ENCODE data around the gene C3orf18.

The C3orf18 gene

DNA sequence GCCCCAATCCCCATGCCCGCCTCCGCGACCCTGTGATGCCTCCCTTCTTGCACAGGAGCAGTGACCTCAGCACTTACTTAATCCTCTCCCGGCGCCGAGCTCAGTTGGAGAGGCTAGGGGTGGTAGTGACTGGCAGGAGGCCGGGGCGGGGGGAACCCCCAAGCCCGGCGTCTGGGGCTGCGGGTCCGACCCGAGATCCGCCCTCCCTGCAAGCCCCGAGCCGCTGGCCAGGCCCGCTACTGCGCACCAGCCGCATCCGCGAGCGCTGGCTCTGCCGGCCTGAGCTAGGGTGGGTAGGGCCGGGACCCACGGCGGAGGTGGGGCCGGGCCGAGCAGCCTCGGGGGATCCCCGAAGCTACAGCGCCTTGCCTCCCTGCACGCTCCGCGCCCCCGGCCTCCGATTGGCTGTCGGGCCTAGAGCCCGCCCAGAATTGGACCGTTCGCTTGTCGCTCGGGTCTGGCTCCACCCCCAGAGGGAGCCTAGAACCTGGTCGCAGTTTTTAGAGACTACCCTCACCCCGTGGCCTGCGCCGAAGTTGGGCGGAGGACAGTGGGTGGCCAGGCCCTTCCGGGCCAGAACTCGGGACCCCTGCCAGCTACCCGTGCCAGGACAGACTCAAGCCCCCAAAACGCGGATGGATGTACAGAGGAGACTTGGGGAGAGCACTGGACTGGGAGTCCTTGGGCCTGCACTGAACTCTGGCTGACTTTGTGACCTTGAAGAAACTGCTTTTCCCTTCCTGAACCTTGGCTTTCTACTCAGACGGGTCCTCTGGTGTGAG, at the start of gene C3orf18:
Gene C3orf18 (minus strand): TSS at position 362 of the 782 bp plus-strand sequence. CDS start 2,048 bp downstream, outside the sequence.
- no peak for FAIRE-seq

DNA sequence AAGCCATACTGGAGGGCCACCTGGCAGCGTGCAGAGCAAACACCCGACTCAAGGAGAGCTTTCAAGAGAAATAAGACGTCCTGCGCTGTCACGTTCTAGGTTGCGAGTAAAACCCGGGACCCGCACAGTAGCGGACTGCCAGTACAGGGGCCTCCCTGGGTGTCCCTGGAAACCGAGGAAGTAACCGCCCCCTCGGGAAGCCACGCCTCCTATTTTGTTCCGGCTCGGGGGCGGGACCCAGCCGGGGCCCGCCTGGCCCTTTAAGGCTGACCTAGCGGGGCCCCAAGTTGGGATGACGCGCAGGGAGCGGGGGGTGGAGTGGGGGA, 49.2 kb upstream of the C3orf18 start:
- FAIRE-seq, result no peak

DNA sequence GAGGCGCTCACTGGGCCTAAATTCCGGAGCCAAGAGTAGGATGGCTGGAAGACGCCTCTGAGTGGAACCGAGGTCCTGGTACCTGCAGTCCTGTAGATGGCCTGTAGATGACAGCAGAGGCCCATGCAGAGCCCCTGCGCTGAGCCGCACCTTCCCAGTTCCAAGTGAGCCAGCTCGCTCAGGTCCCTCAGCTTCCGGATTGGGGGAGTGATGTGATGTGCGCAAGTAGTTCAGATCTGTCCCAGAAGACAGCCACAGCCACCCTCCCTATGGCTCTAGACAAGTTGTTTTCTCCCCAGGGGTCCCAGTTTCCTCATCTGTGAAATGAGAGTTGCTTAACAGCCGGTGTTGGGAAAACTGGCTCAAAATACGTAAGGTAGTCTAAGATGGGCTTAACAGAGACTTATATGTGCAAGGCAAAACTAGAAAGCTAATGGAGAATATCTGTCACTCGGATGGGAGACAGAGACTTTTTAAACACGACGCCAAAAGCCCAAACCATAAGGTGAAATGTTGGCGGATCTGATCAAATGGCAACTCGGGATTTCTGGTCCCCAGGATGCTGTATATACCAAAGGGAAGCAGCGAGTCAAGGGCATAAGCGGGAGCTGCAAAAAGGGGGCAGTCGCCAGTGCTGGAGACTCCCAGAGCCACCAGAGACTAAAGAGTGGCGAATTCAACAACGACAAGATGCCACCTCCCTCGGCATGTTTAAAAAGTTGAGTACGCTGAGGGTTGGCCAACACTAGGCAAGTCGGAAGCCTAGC, 48.6 kb upstream of the C3orf18 start:
- no peak for FAIRE-seq

DNA sequence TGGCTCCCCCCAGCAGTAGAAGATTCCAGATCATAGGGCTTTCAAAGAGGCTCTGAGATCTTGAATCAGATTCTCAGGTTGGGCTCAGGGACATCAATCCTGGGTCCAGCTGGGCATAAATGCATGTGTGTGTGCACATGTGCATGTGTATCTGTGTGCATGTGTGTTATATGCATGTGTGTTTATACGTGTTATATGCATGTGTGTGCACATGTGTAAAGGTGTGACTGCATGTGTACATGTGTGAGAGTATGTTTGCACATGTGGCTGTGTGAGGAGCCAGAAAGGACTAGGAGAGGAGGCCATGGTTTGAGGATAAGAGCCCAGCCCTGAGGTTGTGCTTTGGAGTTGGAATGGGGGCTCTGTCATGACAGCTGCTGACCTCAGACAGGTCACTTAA, 47.6 kb upstream of the C3orf18 start:
- FAIRE-seq, result no peak

DNA sequence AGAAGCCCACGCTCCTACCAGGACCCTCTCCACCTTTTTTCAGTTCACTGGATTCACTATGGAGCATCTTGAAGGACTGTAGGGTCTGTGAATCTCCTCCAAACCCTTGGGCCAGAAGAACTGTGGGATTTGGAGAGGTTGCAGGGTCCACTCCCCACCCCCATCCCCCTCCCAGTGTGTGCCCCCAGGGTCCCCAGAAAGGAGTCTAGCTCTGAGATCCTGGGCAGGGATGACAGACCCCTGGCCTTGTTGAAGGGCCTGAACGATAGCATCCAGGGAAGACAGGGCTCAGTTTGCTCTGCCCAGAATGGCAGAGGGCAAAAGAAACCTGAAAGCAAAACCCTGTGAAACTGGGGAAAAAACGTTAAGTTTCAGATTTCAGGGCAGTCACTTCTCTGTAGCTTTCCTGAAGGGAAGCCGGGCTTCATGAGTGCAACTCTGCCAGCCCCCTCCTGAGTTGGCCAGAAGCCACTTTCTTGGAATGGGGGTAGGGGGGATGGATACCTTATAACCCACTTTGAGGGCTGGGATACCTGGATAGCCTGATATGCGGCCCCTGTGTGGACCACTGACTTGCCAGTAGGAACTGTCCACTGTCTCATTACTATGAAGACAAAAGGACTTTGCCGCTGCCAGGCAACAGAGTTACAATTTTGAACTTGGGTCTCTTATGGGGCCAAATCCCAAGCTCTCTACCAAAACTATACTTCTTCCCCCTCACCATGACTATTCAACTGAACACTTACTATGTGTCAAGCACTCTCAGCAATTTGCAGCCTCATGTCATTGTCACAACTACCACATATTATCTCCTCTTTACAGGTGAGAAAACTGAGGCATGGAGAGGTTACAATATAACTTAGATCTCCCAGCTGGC, 45.7 kb upstream of the C3orf18 start:
- FAIRE-seq, result no peak

DNA sequence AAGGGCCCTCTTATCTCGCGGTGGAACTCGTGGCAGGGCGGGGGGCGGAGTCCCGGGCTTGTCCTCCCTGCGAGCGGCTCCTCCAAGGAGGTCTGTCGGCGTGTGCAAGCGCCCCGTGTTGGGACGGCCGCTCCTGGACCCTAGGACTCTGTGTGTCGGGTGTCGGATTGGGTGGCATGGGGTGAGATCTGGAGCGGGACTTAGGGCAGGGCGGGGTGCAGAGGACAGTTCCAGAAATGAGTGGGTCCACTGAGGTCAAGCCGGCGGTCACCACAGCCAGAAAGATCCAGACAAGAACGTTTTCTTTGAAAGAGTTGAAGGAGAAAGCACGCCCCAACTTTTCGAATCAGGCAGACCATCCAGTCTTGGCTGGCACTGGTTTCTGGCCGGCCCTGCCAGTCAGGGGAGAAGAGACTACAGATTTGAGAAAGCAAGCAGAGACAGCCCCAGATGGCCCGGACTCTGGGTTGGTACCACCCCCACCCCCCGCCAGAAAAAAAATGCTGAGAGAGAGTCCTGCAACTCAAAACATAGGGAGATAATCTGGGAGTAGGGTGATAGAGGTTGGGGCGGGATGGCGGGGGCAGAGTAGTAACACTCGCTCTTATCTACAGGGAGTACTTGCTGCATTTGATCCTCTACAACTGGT, 44.8 kb upstream of the C3orf18 start:
- no peak for FAIRE-seq

DNA sequence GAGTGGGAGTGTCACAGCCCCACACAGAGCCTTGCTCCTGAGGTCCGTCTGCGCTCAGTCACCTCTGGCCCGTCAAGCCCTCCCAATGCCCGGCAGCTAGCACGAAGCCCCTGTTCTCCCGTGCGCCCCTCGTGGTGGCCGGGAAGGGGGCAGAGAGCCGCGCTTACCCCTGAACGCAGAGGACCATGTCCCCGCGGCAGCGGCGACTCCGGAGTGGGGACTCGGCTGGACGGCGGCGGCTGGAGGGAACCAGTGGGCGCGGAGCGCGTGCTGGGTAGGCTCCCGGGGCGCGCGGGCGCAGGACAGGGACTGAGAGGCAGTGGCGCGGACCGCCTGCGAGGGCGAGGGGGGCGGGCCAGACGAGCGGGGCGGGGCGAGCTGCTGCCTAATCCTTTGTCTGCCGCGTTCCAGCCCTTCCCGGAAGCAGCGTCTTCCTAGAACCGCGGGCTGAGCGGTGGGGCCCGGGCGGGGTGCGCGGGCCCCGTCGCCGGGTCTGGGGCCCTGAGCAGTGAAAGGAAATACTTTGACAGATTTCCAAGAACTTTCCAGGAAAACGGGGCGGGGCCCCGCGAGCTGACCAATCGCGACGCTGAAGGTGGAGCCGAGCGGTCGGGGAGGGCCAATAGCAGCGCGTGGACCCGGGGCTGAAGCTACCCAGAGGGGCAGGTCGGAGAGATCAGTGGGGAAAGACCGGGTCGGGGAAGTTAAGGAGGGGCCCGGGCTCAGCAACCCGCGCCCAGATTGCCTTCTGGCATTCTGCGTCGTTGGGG, 44.1 kb upstream of the C3orf18 start, which contains the start of gene CISH:
Gene CISH (minus strand): TSS at position 311 of the 770 bp plus-strand sequence. CDS start 124 bp downstream, at position 187.
- peak; percentile 22 for FAIRE-seq

DNA sequence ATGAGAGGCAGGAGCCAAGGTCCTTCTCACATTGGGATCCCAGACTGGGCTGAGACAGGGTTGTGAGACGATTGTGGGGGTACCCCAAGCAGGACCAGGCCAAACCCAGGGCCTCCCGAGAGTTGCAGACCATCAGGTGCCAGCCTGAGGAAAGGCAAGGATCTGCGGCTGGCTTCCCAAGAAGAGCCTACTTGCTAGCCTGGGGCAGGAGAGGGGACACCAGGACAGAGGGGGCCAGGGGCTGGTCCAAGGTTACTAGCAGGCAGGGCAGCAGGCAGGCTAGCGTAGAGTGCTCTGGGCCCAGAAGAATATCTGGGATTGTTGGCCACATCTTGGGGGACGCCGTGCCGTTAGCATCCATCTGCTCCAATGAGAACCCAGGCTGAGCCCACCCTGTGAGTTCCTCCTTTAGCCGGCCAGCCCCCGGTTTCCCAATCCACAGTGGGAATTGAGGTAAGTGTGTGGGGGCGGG, 43.5 kb upstream of the C3orf18 start:
- FAIRE-seq, result no peak

DNA sequence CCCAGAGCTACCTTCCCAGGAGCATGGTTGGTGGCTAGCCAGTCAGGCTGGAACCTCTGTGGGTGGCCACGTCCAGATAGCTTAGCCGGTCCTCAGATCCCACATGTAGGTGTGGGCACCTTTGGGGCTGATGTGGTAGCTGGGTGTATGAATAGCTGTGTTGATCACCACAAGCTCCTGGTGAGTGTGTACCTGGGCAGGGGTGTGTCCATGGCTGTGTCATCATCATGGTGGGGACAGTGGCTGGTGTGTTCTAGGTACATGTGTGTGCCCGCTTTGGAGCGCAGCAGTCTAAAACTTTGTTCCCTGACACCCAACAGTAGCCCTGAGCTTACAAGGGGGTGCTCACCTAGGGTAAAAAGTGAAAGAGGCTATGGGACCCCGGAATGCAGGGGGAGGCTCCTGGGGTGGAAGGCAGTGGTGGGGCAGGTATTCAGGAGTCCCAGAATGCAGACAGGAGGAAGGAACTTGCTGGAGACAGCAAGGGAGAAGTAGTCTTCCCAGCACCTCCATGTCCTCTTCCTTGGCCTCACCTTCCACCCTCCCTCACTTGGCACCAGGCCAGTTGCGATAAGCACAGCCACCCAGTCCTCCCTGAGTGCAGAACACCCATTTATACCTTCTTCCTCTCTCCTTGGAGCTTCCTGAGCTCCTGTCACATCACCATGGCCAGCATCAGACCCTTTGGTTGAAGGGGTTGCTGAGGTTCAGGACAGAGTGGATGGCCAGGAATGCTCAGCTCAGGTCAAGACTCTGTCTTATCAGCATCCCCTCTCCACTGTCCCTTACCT, 42.8 kb upstream of the C3orf18 start:
- FAIRE-seq, result no peak

DNA sequence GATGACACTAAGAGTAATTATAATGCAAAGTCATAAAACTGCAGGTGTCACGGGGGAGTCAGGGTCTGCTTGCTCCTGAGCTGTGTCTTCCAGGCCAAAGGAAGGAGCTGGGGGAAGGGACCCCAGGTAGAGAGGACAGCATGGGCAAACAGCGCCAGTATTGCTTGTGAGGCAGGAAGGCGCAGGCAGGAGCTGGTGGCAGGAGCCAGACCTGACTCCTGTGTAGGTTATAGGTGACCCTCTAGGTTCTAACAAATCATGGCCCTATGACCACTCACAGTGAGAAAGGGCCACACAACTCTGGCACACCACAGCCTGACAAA, 42.2 kb upstream of the C3orf18 start:
- FAIRE-seq, result no peak

DNA sequence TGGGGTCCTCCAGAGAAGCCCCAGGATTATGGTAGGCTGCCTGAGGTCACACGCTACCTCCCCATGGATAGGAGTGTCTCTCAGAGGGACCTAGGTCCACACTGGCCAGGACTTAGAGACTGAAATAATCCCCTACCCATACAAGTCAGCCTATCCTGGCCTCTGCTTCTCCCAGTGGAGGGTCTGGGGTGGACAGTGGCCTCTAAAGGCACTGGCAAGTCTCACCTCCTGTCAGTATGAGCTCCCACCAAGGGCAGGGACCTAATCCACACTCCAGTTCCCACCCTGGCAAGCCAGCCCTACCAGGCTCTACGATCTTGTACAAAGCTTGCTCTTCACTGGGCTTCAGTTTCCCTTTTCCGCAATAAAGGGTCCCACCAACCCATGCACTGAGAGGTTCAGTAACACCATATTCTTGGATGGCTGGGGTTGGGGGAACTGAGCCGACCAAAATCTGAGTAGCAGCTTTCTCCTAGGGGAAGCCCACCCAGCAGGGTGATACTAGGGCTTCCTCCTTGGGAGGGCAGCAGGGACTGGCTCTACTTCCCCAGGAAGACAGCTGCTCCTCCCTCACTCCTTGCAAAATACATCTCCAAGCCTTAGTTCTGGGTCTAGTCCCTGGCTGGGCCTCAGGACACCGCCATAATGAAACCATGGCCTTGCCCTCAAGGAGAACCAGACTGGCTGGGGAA, 41.7 kb upstream of the C3orf18 start:
- no peak for FAIRE-seq

DNA sequence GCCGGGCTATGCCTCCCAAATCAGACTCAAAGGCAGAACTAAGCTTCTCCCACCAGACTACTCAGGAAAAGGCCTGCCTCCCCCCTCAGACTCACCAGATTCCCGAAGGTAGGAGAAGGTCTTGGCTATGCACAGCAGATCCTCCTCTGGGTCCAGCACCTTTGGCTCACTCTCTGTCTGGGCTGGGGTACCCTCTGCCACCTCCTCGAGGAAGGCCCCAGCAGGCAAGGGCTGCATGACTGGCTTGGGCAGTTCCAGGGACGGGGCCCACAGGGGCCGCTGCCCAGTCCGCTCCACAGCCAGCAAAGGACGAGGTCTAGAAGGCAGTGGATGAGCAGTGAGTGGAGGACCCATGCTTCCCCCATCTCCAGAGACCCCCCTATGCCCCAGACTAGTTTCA, 40.7 kb upstream of the C3orf18 start:
- no peak for FAIRE-seq

DNA sequence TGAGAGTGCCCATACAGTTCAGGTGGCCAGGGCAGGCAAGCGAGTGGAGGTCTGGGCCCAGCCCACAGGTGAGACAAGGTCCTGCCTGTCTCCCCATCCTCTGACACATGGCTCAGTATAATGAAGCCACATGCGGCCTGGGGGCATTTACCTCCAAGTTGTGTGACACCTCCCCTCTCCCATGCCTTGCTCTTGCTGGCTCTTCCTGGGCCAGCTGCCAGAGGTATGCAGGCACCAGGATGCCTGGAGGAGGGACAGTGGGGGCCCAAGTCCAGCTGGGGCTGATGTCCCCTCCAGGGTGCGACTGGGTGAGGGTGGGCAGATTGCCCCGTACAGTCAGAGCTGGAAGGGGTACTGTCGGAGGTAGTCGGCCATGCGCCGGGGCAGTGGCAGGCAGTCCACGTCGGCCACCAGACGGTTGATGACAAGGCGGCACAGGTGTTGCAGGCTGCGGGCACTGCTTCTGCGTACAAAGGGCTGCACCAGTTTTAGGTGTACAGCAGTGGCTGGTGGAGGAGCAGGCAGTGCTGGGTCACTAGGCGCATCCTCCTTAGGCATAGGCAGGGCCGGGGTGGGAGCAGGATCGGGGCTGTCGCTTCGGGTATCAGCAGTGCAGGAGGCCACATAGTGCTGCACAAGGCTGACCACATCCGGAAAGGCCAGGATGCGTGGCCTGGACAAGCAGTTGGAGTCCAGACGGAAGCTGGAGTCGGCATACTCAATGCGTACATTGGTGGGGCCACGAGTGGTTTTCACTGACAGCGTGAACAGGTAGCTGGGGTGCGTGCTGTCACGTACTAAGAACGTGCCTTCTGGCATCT, 39.9 kb upstream of the C3orf18 start:
- no peak for FAIRE-seq

DNA sequence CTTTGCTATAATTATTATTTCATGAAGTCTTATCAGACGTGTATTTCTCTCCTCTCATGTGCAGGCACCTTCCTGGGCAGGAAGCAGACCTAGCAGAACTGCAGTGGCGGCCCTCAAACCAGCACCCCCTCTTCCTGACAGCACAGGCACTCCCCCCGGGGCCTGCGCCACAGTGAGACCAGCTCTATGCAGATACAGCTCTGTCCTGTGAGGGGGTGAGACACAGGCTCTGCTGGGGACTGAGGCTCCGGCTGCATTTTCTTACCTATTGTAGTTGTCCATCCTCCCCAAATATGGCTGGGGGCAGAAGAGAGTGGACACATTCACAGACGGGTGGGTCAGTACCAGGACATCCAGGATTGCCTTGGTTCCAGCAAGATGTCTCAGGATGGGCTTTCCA, 39.0 kb upstream of the C3orf18 start:
- no peak for FAIRE-seq

DNA sequence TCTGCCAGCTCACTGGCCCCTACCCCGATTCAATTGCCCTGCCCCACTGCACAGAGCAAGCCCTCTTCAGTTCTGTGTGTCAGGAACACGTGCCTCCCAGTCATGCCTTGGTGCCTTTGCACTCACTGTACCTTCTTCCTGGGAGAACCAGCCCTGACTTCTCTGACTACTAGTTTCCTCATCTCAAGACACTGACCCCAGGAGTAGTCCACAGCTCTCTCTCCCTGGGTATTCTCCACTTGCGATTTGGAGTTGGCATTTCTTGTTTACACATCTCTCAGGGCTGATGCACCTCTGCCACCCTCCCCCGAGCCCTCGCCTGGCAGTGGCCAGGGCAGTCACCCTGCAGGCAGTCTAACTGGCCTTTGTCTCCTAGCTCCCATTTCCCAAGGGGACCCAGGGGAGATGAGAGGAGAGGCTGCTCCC, 38.4 kb upstream of the C3orf18 start:
- FAIRE-seq, result no peak

DNA sequence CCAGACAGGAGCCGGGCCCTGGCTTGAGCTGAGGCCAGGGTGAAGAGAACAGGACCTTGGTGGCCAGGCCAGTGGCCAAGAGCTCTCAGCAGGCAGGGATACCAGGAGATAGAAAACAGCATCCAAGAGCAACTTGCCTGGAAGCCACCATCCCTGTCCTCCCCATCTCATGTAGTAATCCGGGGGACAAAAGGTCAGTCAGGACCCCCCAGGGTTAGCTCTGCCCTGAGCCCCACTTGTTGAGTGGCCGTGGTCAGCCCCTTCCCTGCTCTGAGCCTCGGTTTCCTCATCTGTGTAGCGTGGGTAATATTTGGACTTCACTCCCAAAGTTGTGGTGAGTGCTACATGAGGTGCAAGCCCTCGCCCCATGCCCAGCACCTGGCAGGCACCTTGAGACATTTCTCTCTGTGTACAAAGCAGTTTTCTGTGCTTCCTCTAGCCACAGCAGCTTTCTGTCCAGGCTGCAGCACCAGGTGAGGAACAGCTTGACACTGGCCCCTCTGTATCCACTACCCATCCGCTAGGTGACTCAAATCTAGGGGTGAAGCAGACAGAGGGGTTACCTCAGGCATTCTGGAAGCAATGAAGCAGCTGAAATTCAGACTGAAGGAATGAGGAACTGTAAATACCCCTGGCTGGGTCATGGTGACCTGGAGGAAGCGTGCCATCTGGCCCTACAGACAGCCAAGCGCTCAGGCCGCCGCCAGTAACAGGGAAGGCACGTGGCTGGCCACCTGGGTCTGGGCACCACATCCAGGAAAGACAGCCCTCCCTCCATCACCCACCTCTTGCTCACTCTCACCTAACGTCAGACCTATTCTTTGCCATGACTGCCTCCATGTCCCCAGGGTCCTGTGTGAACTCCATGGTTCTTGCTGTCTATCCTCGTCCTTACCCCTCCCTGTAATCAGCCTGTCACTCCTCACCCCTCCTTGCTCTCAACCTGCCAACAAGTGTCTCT, 37.4 kb upstream of the C3orf18 start:
- no peak for FAIRE-seq

DNA sequence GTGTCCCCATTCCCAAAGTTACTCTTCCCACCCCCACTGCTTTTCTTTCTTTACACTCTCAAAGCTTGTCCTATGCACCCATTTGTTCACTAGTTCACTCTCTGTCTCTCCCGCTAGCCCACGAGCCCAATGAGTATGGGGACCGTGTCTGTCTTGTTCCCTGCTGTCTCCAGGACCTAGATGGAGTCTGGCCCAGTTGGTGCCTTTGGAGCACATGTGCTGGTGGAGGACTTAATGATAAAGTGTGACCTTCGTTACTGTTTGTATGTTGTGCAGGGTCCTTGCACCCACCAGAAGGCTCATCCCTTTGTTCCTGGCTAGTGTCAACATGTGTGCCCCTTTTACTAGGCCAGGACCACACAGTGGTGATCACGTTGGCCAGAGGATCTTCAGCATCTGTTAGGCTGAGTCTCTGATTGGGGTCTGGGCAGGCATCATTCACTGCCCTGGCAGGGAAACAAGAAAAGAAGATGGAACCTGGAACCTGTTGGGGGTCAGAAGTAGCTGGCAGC, 36.6 kb upstream of the C3orf18 start:
- no peak for FAIRE-seq
